Activated CD8-positive, alpha-beta memory T cell treated with anti-CD3 and anti-CD28 coated beads for 36 hours (primary cell): ENCODE measurements around the gene ARL4D. TPM values are rescaled to one million over a fixed set of nuclear protein-coding genes. Genes with fewer than 3 reads are reported as not detected.
"Not testable (repeated sequence)": the region's sequence is repeated elsewhere in the genome, so short reads cannot be mapped to it uniquely, and the experiment has no call there.

ENCODE experiments used
- CTCF ChIA-PET: fragments of 350-600 bp; sonication (Branson Sonifier 250); formaldehyde crosslinking; loops from one replicate; lab custom pipeline; 2021; ENCODE audit warnings: antibody characterized with exemption; lab: Charles Lee
- POLR2A ChIA-PET: fragments of 350-600 bp; sonication (Branson Sonifier 250); formaldehyde crosslinking; loops from one replicate; lab custom pipeline; 2021; ENCODE audit warnings: antibody characterized with exemption; lab: Charles Lee
- total RNA-seq, 2 experiments: library from RNA; stranded (reverse); gene quantifications; one replicate each; pipeline ENCODE4 v1.2.3, GENCODE V29; 2021

Gene ARL4D
- total RNA-seq, 2 experiments from 2014 or later = 2.2 to 2.6 TPM

GRCh38 chr17:43406676-43407645 is 8.2 kb downstream of the ARL4D start:
- POLR2A ChIA-PET = no interaction called here
- CTCF ChIA-PET = interaction anchor here (0.9 kb wide), 1 partner anchor 77 kb away, joined by 3 read pairs; the partner anchor contains the start of gene DHX8

GRCh38 chr17:43409131-43409530 is 10.3 kb downstream of the ARL4D start:
- ChIA-PET CTCF (no interaction called here), POLR2A (no interaction called here)

GRCh38 chr17:43410557-43411368 is 12.0 kb downstream of the ARL4D start:
- CTCF ChIA-PET = interaction anchor here (0.7 kb wide), 2 partner anchors 156 to 1609 kb away, joined by 3 read pairs; no protein-coding TSS in a partner anchor
- POLR2A ChIA-PET = no interaction called here

GRCh38 chr17:43411369-43411677 is 12.5 kb downstream of the ARL4D start:
- ChIA-PET POLR2A (no interaction called here), CTCF (interaction anchor here (0.7 kb wide), 1 partner anchor 1608 kb away, joined by 3 read pairs; no protein-coding TSS in a partner anchor)

GRCh38 chr17:43411749-43412148 is 13.0 kb downstream of the ARL4D start:
- POLR2A ChIA-PET = no interaction called here
- CTCF ChIA-PET = no interaction called here

GRCh38 chr17:43412166-43412565 is 13.4 kb downstream of the ARL4D start:
- CTCF ChIA-PET = no interaction called here

GRCh38 chr17:43416998-43417890 is 18.5 kb downstream of the ARL4D start:
- ChIA-PET CTCF (no interaction called here), POLR2A (no interaction called here)

More at GRCh38 chr17:43412166-43412565, 13.4 kb downstream of the ARL4D start:
- POLR2A ChIA-PET = no interaction called here

- ChIA-PET POLR2A (no interaction called here), CTCF (interaction anchor here (1.2 kb wide), 2 partner anchors 25 to 65 kb away, joined by 3 to 4 read pairs; partner anchors contain the start of gene DHX8)
Measured at GRCh38 chr17:43418441-43419374, 19.9 kb downstream of the ARL4D start.

GRCh38 chr17:43419375-43419882 is 20.6 kb downstream of the ARL4D start:
- CTCF ChIA-PET = interaction anchor here (1.2 kb wide), 1 partner anchor 64 kb away, joined by 4 read pairs; the partner anchor contains the start of gene DHX8
- POLR2A ChIA-PET = not testable (repeated sequence)

GRCh38 chr17:43423777-43424455 is 25.1 kb downstream of the ARL4D start:
- ChIA-PET POLR2A (no interaction called here), CTCF (no interaction called here)

- CTCF ChIA-PET = no interaction called here
- POLR2A ChIA-PET = interaction anchor here (0.6 kb wide), 1 partner anchor 56 kb away, joined by 6 read pairs; no protein-coding TSS in a partner anchor
Measured at GRCh38 chr17:43427362-43428043, 28.7 kb downstream of the ARL4D start.

- CTCF ChIA-PET = interaction anchor here (0.6 kb wide), 1 partner anchor 37 kb away, joined by 3 read pairs; no protein-coding TSS in a partner anchor
- POLR2A ChIA-PET = no interaction called here
Measured at GRCh38 chr17:43428524-43428923, 29.7 kb downstream of the ARL4D start.

GRCh38 chr17:43430936-43431713 is 32.3 kb downstream of the ARL4D start:
- POLR2A ChIA-PET = no interaction called here
- CTCF ChIA-PET = interaction anchor here (0.6 kb wide), 1 partner anchor 33 kb away, joined by 3 read pairs; no protein-coding TSS in a partner anchor

- ChIA-PET CTCF (no interaction called here), POLR2A (no interaction called here)
Measured at GRCh38 chr17:43431714-43432523, 33.1 kb downstream of the ARL4D start.

- CTCF ChIA-PET = interaction anchor here (0.6 to 1.0 kb wide), 2 partner anchors 48 to 242 kb away, joined by 3 read pairs; no protein-coding TSS in a partner anchor
- POLR2A ChIA-PET = no interaction called here
Measured at GRCh38 chr17:43434902-43435319, 36.1 kb downstream of the ARL4D start.
